HG03378 (cell line): ENCODE measurements around the gene ABCA13.
"Not testable (repeated sequence)": the region's sequence is repeated elsewhere in the genome, so short reads cannot be mapped to it uniquely, and the experiment has no call there.

Source experiments
- ATAC-seq: cut with Tn5 transposase; IDR thresholded peaks from one replicate; pipeline ENCODE4 v1.9.1; 2021; ENCODE audit warnings: mild to moderate bottlenecking, moderate library complexity; ENCODE audit not compliant: unreplicated experiment

ABCA13 gene

GRCh38 chr7:48171202-48171601 lies at the start of gene ABCA13:
Gene ABCA13 (plus strand): TSS chr7:48171458. CDS start chr7:48171484, 26 bp downstream.
- no peak for ATAC-seq

- no peak for ATAC-seq
Measured at GRCh38 chr7:48126037-48126436, 45.2 kb upstream of the ABCA13 start.

- no peak for ATAC-seq
Measured at GRCh38 chr7:48130658-48131108, 40.6 kb upstream of the ABCA13 start.

GRCh38 chr7:48132792-48133191 lies 38.5 kb upstream of the ABCA13 start:
- no peak for ATAC-seq

GRCh38 chr7:48139459-48139858 lies 31.8 kb upstream of the ABCA13 start:
- ATAC-seq: no peak

GRCh38 chr7:48140001-48140681 lies 31.1 kb upstream of the ABCA13 start:
- no peak for ATAC-seq

GRCh38 chr7:48141521-48141920 lies 29.7 kb upstream of the ABCA13 start:
- ATAC-seq: no peak

- ATAC-seq: no peak
Measured at GRCh38 chr7:48144291-48144768, 26.9 kb upstream of the ABCA13 start.

GRCh38 chr7:48147078-48147591 lies 24.1 kb upstream of the ABCA13 start:
- no peak for ATAC-seq

- not testable (repeated sequence) for ATAC-seq
Measured at GRCh38 chr7:48147690-48148089, 23.6 kb upstream of the ABCA13 start.

- no peak for ATAC-seq
Measured at GRCh38 chr7:48148311-48148710, 22.9 kb upstream of the ABCA13 start.

GRCh38 chr7:48149058-48149457 lies 22.2 kb upstream of the ABCA13 start:
- ATAC-seq: no peak

GRCh38 chr7:48150086-48150485 lies 21.2 kb upstream of the ABCA13 start:
- no peak for ATAC-seq

- no peak for ATAC-seq
Measured at GRCh38 chr7:48154792-48155413, 16.4 kb upstream of the ABCA13 start.

GRCh38 chr7:48158404-48158803 lies 12.9 kb upstream of the ABCA13 start:
- no peak for ATAC-seq

- ATAC-seq: no peak
Measured at GRCh38 chr7:48161407-48162125, 9.7 kb upstream of the ABCA13 start.

- ATAC-seq: no peak
Measured at GRCh38 chr7:48165157-48165556, 6.1 kb upstream of the ABCA13 start.

- ATAC-seq: no peak
Measured at GRCh38 chr7:48168159-48168558, 3.1 kb upstream of the ABCA13 start.

GRCh38 chr7:48170506-48170905 lies 752 bp upstream of the ABCA13 start:
- no peak for ATAC-seq

- ATAC-seq: no peak
Measured at GRCh38 chr7:48173313-48173712, 2.1 kb downstream of the ABCA13 start.

- ATAC-seq: no peak
Measured at GRCh38 chr7:48173756-48174382, 2.6 kb downstream of the ABCA13 start.
